ENCODE measurements around the gene C2CD4C.

DNA sequence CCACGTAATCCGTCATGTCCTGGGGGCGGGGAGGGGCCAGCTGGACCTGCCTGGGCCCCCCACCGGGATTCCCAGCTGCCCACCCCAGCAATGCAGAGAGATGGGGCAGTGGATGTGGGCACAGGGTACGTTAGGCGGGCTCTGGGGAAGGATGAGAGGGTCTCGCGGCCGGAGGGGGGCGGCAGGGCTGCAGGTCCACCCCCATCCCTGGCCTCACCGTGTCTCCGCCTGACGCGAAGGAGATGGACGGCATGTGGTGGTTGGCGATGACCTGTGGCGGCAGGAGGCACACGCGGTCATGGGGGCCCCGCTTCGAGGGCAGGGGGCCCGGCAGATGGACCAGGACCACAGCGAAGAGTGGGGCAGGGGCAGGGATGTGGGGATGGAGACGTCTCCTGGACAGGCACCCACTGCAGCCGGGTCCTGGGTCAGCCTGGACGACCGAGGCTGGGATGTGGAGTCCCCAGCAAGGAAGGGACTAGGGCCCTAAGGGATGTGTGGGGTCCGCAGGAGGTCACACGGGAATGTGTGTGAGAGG, 27.5 kb upstream of the C2CD4C start:
- TF ChIP-seq, protein P1, sequence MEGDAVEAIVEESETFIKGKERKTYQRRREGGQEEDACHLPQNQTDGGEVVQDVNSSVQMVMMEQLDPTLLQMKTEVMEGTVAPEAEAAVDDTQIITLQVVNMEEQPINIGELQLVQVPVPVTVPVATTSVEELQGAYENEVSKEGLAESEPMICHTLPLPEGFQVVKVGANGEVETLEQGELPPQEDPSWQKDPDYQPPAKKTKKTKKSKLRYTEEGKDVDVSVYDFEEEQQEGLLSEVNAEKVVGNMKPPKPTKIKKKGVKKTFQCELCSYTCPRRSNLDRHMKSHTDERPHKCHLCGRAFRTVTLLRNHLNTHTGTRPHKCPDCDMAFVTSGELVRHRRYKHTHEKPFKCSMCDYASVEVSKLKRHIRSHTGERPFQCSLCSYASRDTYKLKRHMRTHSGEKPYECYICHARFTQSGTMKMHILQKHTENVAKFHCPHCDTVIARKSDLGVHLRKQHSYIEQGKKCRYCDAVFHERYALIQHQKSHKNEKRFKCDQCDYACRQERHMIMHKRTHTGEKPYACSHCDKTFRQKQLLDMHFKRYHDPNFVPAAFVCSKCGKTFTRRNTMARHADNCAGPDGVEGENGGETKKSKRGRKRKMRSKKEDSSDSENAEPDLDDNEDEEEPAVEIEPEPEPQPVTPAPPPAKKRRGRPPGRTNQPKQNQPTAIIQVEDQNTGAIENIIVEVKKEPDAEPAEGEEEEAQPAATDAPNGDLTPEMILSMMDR (IDR thresholded peaks at IDR 0.05), result no peak
- no peak for TF ChIP-seq POLR2A (IDR thresholded peaks at IDR 0.05)

All from uterus (tissue), 2 donors.